Osteocyte (in vitro differentiated cells): ENCODE measurements around the gene SRRM4. TPM values are rescaled to one million over a fixed set of nuclear protein-coding genes. Genes with fewer than 3 reads are reported as not detected.
"Not testable (repeated sequence)": the region's sequence is repeated elsewhere in the genome, so short reads cannot be mapped to it uniquely, and the experiment has no call there.

Experiments used
- DNase-seq: peaks from one replicate; pipeline ENCODE4 v3.0.0; 2021; ENCODE audit warnings: mixed read lengths; ENCODE audit not compliant: unreplicated experiment; ENCODE audit errors: extremely low spot score
- H3K27ac Mint-ChIP-seq: one replicate; pipeline ENCODE4 v1.8.0; 2021; ENCODE audit warnings: mild to moderate bottlenecking, mixed read lengths; ENCODE audit not compliant: unreplicated experiment
- H3K27me3 Mint-ChIP-seq: one replicate; pipeline ENCODE4 v1.8.0; 2021; ENCODE audit warnings: mixed read lengths; ENCODE audit not compliant: unreplicated experiment
- H3K36me3 Mint-ChIP-seq: one replicate; pipeline ENCODE4 v1.8.0; 2021; ENCODE audit warnings: mixed read lengths; ENCODE audit not compliant: unreplicated experiment
- H3K4me1 Mint-ChIP-seq: one replicate; pipeline ENCODE4 v1.8.0; 2021; ENCODE audit warnings: mixed read lengths; ENCODE audit not compliant: unreplicated experiment
- H3K4me3 Mint-ChIP-seq: one replicate; pipeline ENCODE4 v1.8.0; 2021; ENCODE audit warnings: mild to moderate bottlenecking, moderate library complexity, mixed read lengths; ENCODE audit not compliant: unreplicated experiment
- H3K9me3 Mint-ChIP-seq: one replicate; pipeline ENCODE4 v1.8.0; 2021; ENCODE audit warnings: mixed read lengths; ENCODE audit not compliant: unreplicated experiment
- CTCF ChIP-seq: fragments of 200-600 bp; sonication (generic); IDR thresholded peaks from 2 replicates; pipeline ENCODE4 v1.5.0; 2021; ENCODE audit warnings: antibody characterized with exemption, mild to moderate bottlenecking, moderate library complexity
- total RNA-seq: library from RNA; stranded (reverse); gene quantifications from 2 replicates; pipeline ENCODE4 v1.2.1, GENCODE V29; 2021

The SRRM4 gene
- total RNA-seq, 1 donor from 2014 or later, result not detected

- Mint-ChIP-seq H3K9me3 (peaks cover 42% of the 10 kb centered on the region), H3K27ac (no peak overlapping the region), H3K27me3 (no peaks in the 10 kb centered on the region), H3K36me3 (no peaks in the 10 kb centered on the region), H3K4me1 (no peaks in the 10 kb centered on the region), H3K4me3 (no peak overlapping the region)
- TF ChIP-seq CTCF, result no peak
- DNase-seq, result peak; percentile 54
These were observed 44.4 kb downstream of the SRRM4 start for GRCh38 chr12:119025786-119026185.

- not testable (repeated sequence) for H3K27ac Mint-ChIP-seq, H3K27me3 Mint-ChIP-seq, H3K9me3 Mint-ChIP-seq
These were observed 52.0 kb downstream of the SRRM4 start for GRCh38 chr12:119033332-119033731.

GRCh38 chr12:119036878-119037825, 55.8 kb downstream of the SRRM4 start:
- TF ChIP-seq CTCF, result peak; percentile 37
- DNase-seq, result no peak
- no peaks in the 10 kb centered on the region for H3K36me3 Mint-ChIP-seq

More at GRCh38 chr12:119033332-119033731, 52.0 kb downstream of the SRRM4 start:
- not testable (repeated sequence) for H3K4me1 Mint-ChIP-seq, H3K4me3 Mint-ChIP-seq, H3K36me3 Mint-ChIP-seq
- peak; percentile 60 for DNase-seq

GRCh38 chr12:119044094-119044493, 62.8 kb downstream of the SRRM4 start:
- no peak for DNase-seq
- H3K36me3 Mint-ChIP-seq, result no peaks in the 10 kb centered on the region
- H3K4me3 Mint-ChIP-seq, result no peak overlapping the region
- no peak overlapping the region for H3K27ac Mint-ChIP-seq
- H3K9me3 Mint-ChIP-seq, result peaks cover 4% of the 10 kb centered on the region
- no peaks in the 10 kb centered on the region for H3K27me3 Mint-ChIP-seq
- H3K4me1 Mint-ChIP-seq, result no peaks in the 10 kb centered on the region
- no peak for TF ChIP-seq CTCF

More at GRCh38 chr12:119036878-119037825, 55.8 kb downstream of the SRRM4 start:
- no peaks in the 10 kb centered on the region for H3K27me3 Mint-ChIP-seq
- H3K27ac Mint-ChIP-seq, result no peak overlapping the region
- H3K4me3 Mint-ChIP-seq, result no peak overlapping the region
- peaks cover 4% of the 10 kb centered on the region for H3K9me3 Mint-ChIP-seq
- H3K4me1 Mint-ChIP-seq, result no peaks in the 10 kb centered on the region

GRCh38 chr12:119047641-119048040, 66.3 kb downstream of the SRRM4 start:
- Mint-ChIP-seq H3K36me3 (no peaks in the 10 kb centered on the region), H3K27ac (no peak overlapping the region), H3K27me3 (no peaks in the 10 kb centered on the region), H3K9me3 (peaks cover 7% of the 10 kb centered on the region), H3K4me3 (no peak overlapping the region), H3K4me1 (no peaks in the 10 kb centered on the region)
- no peak for DNase-seq
- no peak for TF ChIP-seq CTCF
